Measurements from ENCODE around the gene MAX.

The MAX gene, protein sequence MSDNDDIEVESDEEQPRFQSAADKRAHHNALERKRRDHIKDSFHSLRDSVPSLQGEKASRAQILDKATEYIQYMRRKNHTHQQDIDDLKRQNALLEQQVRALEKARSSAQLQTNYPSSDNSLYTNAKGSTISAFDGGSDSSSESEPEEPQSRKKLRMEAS

DNA sequence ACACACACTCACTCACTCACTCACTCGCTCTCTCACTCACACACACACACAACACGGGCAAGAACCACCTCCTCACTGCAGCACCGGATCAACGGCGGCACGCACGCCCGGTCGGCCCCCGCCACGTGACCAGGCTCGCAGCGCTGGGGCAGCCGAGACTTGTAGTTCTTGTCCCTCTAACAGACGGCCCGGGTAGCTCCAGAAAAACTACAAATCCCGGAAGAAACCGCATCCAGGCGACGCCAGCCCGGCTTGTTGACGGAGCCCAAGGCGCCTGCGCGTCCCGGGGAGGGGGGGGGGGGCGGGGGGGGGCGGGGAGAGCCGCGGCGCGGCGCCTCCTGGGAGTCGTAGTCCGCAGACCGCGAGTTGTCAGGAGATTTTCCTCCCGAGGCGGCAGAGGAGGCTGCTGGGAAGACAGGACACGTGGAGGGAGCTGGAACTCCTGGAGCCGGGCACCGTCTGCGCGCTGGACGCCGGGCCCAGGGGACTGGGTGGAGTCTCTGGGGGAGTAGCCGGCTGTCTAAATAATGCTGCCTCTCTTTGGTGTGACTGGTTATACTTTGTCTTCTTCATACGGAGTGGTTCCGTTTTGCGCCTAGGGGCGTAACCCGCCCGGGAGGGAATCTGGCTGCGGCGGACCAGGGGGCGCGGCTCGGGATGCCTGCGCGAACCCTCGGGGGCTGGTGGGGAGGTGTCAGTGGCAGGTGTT is at the start of gene MAX:
Gene MAX (minus strand): TSS at position 77 of the 709 bp plus-strand sequence. CDS start 178 bp downstream, outside the sequence.
- DNase-seq = peak; percentile 97 to 100 (median 99)

GRCh38 chr14:65151609-65151956 is 49.3 kb upstream of the MAX start:
- DNase-seq = no peak

DNA sequence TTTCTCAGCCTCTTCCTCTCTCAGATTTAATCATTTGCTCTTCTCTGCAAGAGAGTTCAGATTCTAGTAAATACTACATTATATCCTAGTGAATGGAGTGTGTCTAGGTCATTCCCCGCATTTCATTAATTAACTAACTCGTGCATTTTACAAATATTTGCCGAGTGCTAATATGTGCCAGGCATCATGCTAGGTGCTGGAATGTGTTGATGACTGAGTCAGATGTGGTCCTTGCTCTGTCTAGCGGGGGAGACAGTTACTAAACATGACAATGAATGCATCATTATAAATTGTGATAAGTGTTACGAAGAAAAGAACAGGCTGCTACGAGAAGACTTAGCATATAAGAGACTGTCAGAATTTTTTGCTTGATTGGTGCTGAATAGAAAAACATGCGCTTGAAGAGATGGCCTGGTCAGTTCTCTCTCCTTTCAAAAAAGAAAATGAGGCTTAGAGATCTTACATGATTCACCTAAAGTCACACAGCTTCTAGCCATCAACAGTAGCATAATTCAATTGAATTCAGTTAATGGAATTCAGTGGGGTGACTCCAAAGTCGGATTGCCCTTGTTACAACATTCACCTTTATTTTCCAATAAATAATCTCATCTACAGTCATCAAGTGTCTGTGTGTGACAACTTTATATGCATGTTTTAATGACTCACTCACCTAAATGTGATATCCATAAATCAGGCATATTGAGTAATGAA is 48.7 kb upstream of the MAX start:
- DNase-seq = no peak

GRCh38 chr14:65149116-65149515 is 46.8 kb upstream of the MAX start:
- no peak for DNase-seq

DNA sequence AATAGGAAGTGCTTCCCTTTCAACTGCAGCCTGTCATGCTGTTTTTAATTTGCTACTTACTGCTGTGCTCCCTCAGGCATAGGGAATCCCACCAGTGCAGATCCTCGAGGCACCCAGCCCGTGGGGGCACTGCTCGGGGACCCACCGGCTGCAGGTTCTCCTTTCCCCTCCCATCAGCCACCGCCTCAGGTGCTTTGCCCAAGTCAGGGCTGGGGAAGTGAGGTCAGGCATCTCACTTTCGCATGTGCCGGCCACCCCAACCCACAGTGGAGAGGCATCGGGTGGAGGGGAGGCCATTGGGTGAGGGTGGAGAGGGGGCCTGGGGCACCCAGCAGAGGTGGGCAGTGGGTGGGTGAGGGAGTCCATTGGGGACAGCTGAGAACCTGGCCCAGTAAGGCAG is 41.9 kb upstream of the MAX start:
- no peak for DNase-seq

- DNase-seq = no peak
Measured at GRCh38 chr14:65142914-65143625, 40.8 kb upstream of the MAX start.

DNA sequence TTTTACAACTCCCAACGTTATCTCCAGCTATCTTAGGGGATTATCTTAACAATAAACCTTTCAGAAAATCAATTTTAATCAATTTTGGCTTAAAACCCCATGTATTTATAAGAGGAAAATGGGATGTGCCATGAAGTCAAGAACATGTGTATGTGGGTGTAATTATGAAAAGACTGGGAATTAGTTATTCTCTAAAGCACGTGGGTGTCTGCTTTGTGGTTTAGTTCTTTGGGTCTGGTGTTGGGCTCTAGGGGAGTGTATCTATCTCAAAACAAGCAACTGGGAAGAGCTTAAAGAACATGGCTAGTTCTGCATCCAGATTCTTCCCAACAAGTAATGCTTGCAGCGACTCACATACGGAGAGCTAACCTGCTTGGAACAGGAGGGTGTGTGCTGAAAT is 40.1 kb upstream of the MAX start:
- DNase-seq = no peak

DNA sequence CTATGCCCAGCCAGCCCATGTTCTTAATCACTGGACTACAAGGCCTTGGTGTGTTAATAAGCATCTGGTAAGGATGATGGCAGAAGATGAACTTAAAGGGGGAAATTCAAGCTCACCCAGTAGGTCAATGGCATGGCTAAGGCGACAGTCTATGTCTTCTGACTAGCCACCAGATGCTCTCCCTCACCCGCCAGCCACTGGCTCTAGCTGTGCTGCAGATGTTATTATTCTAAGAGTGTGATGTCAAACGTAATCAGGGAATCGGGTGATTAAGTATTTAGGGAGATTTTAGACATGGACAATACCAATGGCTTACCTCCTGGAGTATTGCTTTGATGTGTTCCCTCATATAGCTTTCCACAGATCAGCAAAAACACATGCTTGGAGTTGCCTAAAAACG is 39.2 kb upstream of the MAX start:
- DNase-seq = no peak

GRCh38 chr14:65137648-65138307 is 35.5 kb upstream of the MAX start:
- no peak for DNase-seq

DNA sequence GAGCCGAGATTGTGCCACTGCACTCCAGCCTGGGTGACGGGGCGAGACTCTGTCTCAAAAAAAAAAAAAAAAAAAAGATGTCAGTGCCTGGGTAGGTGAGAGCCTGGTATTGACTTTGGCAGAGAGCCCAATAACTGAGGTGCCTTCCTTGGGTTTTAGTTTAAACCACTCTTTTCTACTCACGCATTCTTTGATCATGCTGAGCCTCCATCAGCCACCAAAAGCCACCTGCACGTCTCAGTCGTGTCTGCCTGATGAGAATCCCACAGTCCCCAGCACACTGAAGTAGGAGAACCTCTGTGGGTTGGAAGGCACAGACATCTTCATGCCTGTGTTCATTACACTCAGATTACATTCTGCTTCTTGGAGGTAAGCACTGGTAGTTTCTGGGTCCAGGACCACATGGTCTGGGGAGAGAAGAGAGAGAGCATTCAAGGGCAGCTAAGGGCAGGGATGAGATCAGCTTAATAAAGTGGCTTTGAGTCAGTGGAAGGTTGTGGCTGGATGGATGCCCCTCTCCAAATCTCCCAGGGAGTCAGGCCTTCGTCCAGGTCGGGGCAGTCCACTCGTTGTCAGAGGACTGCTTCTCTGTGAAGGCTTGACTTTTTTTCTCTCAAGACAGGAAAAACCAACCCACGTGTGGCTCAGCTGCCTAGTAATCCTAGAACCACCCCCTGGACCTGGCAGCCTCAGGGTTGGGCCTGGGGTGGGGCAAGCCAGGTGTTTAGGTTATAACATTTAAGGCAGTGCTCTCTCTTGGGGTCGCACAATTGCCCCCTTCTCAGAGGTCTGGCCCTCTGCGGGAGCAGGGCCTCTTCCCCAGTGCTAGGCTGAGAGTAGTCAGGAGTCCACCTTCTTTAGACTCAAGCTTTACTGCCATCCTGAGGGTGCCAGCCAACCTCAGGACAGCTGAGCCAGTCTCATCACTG is 32.6 kb upstream of the MAX start:
- DNase-seq = peak in 3 of 6 experiments; percentile 2 to 28 (median 12)

DNA sequence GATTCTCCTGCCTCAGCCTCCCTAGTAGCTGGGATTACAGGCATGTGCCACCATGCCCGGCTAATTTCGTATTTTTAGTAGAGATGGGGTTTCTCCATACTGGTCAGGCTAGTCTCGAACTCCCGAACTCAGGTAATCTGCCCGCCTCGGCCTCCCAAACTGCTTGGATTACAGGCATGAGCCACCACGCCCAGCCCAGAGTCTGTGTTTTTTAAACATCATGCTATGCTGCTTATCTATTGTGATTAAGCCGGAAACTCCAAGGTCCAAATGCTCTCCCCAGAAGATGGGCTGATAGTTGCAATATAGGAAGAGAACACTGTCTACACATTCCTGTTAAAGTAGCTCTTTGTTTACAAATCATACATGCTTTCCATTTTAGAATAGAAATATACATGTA is 30.5 kb upstream of the MAX start:
- DNase-seq = no peak

GRCh38 chr14:65131301-65131701 is 29.0 kb upstream of the MAX start:
- no peak for DNase-seq

DNA sequence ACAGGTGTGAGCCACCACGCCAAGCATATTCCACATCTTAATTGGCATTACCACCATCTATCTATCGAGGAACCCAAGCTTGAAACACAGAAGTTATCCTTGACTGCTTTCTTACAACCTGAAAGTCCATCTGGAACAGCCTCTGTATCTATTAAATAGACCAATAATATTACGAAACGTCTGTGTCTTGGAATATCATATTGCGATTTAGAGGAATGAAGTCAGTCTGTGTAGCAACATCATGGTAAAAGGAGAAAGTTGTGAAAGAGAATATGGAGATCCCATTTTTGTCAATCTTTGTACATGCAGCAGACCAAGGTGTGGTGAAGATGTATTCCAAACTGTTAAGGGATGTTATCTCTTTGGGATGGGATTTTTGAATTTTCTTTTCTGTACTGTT is 25.8 kb upstream of the MAX start:
- DNase-seq = no peak

DNA sequence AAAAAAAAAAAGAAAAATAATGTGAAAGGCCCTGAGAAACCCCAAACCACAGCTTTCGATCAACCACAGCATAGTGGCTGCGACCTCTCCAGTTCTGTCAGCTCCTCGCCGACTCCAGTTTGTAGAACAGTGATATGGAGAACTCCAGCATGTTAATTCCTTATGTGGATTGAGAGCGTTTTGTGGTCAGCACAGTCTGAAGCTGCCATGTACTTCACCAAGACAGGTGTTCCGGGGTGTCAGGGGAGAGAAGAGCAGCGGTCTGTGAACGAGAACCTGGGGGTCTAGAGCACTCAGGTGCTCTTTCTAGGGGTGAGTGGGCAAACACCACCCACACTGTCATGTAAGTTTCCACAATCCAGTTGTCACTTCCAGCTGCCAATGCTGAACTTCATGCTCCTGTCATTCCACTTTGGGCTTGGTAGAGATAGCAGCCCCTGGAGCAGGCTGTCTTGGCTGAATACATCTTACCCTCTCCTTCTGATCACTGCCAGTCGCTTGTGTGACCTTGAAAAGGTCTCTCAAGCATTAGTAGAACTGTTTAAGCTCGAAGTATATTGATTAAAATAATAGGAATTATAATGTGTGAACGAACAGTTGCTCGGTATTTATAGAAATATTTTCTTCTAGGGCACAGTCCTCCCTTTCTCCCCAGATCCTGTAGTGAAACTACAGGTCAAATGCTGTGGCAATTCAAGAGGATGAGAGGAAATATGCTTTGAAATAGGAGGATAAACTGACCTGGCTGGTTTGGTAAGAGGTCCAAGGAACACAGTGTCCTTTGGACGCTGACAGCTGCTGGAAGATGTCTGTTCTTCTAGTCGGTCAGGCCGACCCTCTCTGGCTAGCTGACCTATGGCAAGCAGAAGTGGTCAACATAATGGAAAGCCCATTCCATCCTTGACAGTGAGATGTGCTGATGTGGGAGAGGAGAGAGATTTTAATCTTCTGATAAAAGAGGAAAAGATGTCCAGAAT is 15.7 kb upstream of the MAX start:
- DNase-seq = no peak

- DNase-seq = no peak
Measured at GRCh38 chr14:65115615-65116014, 13.3 kb upstream of the MAX start.

DNA sequence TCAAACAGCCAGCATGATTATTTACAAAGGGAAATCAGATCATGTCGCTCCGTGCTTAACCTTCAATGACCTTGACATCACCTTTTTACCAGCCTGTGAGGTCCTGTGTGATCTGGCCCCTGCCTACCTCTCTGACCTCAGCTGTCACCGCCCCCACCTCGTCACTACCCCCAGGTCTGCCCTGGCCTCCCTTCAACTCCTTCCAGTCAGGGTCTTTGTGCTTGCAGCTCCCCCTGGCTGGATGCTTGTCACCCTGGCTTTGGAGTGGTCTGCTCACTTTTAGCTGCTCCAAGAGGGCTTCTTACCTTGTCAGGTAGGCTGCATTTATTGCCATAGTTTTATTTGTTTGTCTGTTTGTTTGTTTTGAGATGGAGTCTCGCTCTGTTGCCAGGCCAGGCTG is 8.2 kb upstream of the MAX start:
- DNase-seq = no peak

DNA sequence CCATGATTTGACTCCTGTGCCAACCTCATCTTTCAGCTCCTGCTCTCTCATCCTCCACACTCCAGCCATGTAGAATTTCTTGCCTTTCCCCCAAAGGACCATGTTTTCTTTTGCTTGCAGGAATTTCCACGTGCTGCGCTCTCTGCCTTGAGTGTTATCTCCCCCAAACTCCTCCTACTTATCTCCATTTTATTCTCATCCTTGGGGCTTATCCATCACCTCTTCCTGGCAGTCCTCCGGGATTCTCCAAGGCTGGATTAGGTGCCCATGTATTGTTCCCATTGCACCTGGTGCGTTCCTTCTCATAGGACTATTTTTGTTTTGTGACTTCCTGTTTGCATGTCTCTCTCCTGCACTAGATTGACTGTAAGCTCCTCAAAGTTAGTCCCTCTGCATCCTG is 7.0 kb upstream of the MAX start:
- DNase-seq = no peak

DNA sequence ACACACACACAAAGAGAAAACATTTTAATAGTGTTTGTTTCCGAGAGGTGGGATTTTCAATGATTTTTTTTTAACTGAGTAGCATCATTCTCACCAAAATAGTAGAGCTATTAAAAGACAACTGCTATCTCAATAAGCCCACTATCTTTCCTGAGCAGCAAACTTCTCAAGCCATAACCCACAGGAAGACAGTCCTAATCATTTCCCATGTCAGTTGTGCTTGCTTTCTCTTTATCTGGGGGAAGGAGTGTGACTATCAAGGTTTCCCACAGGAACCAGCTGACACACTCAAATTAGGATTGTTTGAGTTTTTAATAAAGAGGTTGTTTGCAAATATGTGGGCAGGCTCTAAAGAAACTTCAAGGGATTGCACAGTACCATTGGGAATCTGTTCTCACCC is 4.9 kb upstream of the MAX start:
- DNase-seq = no peak

GRCh38 chr14:65106736-65107135 is 4.4 kb upstream of the MAX start:
- no peak for DNase-seq

- no peak for DNase-seq
Measured at GRCh38 chr14:65106316-65106715, 4.0 kb upstream of the MAX start.

DNA sequence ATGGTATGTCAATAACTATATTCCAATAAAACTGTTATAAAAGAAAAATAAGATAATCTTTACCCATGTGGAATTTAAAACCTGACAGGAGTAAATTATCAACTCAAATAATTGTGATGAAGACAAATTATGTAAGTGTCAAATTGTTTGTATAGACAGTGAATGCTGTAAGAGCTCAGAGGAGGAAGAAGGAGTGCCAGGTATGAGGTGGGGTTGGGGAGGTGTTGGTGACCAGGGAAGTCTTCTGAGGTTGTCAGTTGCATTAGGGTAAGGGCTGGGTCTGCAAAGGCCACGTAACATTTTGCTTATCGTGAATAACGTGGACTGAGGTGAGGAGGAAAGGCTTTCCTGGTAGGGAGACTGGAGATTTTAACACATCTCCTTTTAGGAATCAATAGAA is 2.5 kb upstream of the MAX start:
- no peak for DNase-seq
